Fibroblast of peridontal ligament (primary cell): Measurements from ENCODE around the gene SMC1A.
A peak's percentile ranks its signal among the peaks of the same experiment; 100 is the strongest.
"Not testable (repeated sequence)": the region's sequence is repeated elsewhere in the genome, so short reads cannot be mapped to it uniquely, and the experiment has no call there.

Experiments
- DNase-seq: peaks from one replicate; pipeline ENCODE4 v3.0.0-alpha.2; 2010; ENCODE audit errors: extremely low read depth

The SMC1A gene

GRCh38 chrX:53422086-53422860, at the start of gene SMC1A:
Gene SMC1A, minus strand, starts transcription at chrX:53422654. Its CDS starts 54 bp downstream, at chrX:53422600.
- DNase-seq, result peak; percentile 94

GRCh38 chrX:53471346-53471745, 48.9 kb upstream of the SMC1A start:
- no peak for DNase-seq

- not testable (repeated sequence) for DNase-seq
Measured at GRCh38 chrX:53468659-53469058, 46.2 kb upstream of the SMC1A start.

GRCh38 chrX:53458082-53458481, 35.6 kb upstream of the SMC1A start:
- DNase-seq, result peak; percentile 51

GRCh38 chrX:53456254-53456653, 33.8 kb upstream of the SMC1A start:
- DNase-seq, result peak; percentile 55

GRCh38 chrX:53452812-53453211, 30.4 kb upstream of the SMC1A start:
- DNase-seq, result no peak

- DNase-seq, result no peak
Measured at GRCh38 chrX:53449632-53450031, 27.2 kb upstream of the SMC1A start.

- DNase-seq, result no peak
Measured at GRCh38 chrX:53447441-53447840, 25.0 kb upstream of the SMC1A start.

- peak; percentile 29 for DNase-seq
Measured at GRCh38 chrX:53445977-53446376, 23.5 kb upstream of the SMC1A start.

GRCh38 chrX:53442322-53442631, 19.8 kb upstream of the SMC1A start:
- DNase-seq, result no peak

GRCh38 chrX:53441531-53442321, 19.3 kb upstream of the SMC1A start:
- peak; percentile 58 for DNase-seq

GRCh38 chrX:53440621-53441517, 18.4 kb upstream of the SMC1A start:
- DNase-seq, result peak; percentile 62

GRCh38 chrX:53440101-53440500, 17.6 kb upstream of the SMC1A start:
- DNase-seq, result no peak

GRCh38 chrX:53438832-53439230, 16.4 kb upstream of the SMC1A start:
- no peak for DNase-seq

- DNase-seq, result no peak
Measured at GRCh38 chrX:53438174-53438831, 15.8 kb upstream of the SMC1A start.

GRCh38 chrX:53437206-53437605, 14.8 kb upstream of the SMC1A start:
- no peak for DNase-seq

GRCh38 chrX:53435997-53436396, 13.5 kb upstream of the SMC1A start:
- DNase-seq, result peak; percentile 58

GRCh38 chrX:53433651-53434639, 11.5 kb upstream of the SMC1A start, which contains the start of gene HSD17B10:
Gene HSD17B10, minus strand, starts transcription at chrX:53434370. Its CDS starts 25 bp downstream, at chrX:53434345.
- DNase-seq, result peak; percentile 56

GRCh38 chrX:53430231-53430630, 7.8 kb upstream of the SMC1A start:
- no peak for DNase-seq

GRCh38 chrX:53429755-53430154, 7.3 kb upstream of the SMC1A start:
- no peak for DNase-seq
